Epithelial cell of esophagus (primary cell): Measurements from ENCODE around the gene ADAMTSL2.

ENCODE experiments used
- DNase-seq: peaks from one replicate; pipeline ENCODE4 v3.0.0; 2010; ENCODE audit warnings: low read depth
- H3K4me3 ChIP-seq: 2 replicates; pipeline ENCODE4 v1.5.1; 2011; ENCODE audit warnings: mild to moderate bottlenecking, low read length, control low read depth
- CTCF ChIP-seq: IDR thresholded peaks from 2 replicates; pipeline ENCODE4 v1.5.1; 2011; ENCODE audit warnings: low read depth, mild to moderate bottlenecking, low read length, control low read depth, inconsistent platforms; ENCODE audit not compliant: insufficient read depth; ENCODE audit errors: missing control alignments

The ADAMTSL2 gene

DNA sequence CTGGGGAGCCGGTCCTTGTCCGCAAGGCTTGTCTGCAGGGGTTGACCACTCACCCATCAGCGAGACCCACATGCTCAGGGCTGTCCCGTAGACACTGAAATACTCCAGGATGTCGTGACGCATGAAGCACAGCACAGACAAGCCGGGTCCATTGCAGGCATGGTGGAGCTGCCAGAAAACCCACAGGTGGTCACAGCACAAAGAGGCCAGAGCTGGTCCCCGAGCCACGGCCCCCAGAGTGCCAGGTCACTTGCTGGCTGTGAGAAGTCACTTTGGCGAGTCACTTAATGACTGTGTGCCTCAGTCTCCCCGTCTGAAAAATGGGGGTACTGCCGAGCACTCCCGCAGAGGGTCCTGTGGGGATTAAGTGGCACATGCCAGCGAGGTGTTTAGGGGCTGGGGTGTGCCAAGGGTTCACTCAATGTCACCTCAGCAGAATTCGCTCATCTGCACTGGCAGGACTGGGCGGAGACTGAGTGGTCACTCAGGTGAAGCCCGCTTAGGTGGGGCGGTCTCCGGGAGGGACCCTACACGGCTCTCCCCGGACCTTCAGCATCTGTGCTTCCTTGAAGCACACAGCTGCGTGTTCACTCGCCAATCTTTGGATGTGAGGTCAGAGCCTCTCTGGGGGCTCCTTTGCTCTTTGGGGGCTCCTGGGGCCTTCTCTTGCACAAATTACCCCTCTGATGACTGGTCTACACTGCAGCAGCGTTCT, 14.2 kb upstream of the ADAMTSL2 start:
- DNase-seq = no peak
- no peak overlapping the region for H3K4me3 ChIP-seq
- no peak for TF ChIP-seq CTCF

GRCh38 chr9:133521122-133522072, 13.1 kb upstream of the ADAMTSL2 start:
- no peak for TF ChIP-seq CTCF
- no peak for DNase-seq
- H3K4me3 ChIP-seq = no peak overlapping the region

GRCh38 chr9:133522073-133522910, 12.2 kb upstream of the ADAMTSL2 start:
- no peak for TF ChIP-seq CTCF
- H3K4me3 ChIP-seq = no peak overlapping the region
- DNase-seq = no peak

DNA sequence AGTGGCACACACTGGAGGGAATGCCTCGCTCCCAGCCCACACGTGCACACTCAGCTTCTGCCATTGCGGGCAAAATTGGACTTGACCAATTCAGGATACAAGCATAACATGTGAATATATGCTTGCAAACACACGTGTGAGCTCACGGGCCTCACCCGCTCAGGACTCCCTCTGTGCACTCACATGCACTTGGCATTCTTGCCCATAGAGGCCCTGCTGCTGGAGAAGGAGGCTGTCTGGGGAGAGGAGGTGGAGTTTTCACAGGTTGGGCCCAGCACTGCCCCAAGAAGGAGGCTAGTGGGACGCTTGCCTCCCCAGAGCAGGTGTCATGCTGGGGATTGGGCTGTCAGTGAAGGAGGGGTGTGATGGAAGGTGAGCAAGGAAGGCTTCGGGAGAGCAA, 11.4 kb upstream of the ADAMTSL2 start:
- no peak for TF ChIP-seq CTCF
- DNase-seq = no peak
- H3K4me3 ChIP-seq = no peak overlapping the region

DNA sequence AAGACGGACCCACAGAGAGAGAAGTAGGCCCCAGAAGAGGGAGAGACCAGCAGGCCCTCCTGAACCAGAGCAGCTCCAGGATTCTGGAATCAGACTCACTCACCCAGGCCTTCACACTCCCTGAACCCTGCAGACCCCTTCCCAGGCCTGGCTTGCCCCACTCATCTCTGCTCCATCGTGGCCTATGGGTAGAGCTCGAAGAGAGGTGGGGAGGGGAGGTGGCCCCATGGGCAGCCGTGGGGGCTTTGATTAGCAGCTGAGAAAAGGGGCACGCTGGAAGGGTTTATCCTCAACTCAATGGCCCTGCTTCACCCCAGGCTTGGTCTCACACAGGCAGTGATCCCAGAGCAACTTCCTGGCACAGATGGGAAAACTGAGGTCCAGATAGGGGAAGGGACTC, 10.4 kb upstream of the ADAMTSL2 start:
- no peak for DNase-seq
- no peak for TF ChIP-seq CTCF
- no peak overlapping the region for H3K4me3 ChIP-seq

GRCh38 chr9:133524679-133525228, 9.8 kb upstream of the ADAMTSL2 start, which contains the start of gene MYMK:
Gene MYMK (minus strand): TSS chr9:133524959. CDS start chr9:133524844, 115 bp downstream.
- TF ChIP-seq CTCF = no peak
- no peak within 1 kb of the TSS for H3K4me3 ChIP-seq
- no peak for DNase-seq
